Activated CD4-positive, alpha-beta T cell treated with anti-CD3 and anti-CD28 coated beads for 24 hours (primary cell): Measurements from ENCODE around the gene ARRDC3.
"Not testable (repeated sequence)": the region's sequence is repeated elsewhere in the genome, so short reads cannot be mapped to it uniquely, and the experiment has no call there.

Source experiments
- DNase-seq, 2 donors: peaks; one replicate each; pipeline ENCODE4 v3.0.0-alpha.2; 2020; ENCODE audit warnings: low read depth in 2 of 2

ARRDC3 gene

GRCh38 chr5:91383027-91383955 lies at the start of gene ARRDC3:
Gene ARRDC3, minus strand, starts transcription at chr5:91383317. Its CDS starts 225 bp downstream, at chr5:91383092.
- DNase-seq, result peak; percentile 92 to 96

- DNase-seq, result no peak
Measured at GRCh38 chr5:91430949-91431348, 47.8 kb upstream of the ARRDC3 start.

- no peak for DNase-seq
Measured at GRCh38 chr5:91424638-91425436, 41.7 kb upstream of the ARRDC3 start.

- DNase-seq, result no peak
Measured at GRCh38 chr5:91423871-91424270, 40.8 kb upstream of the ARRDC3 start.

GRCh38 chr5:91420879-91421278 lies 37.8 kb upstream of the ARRDC3 start:
- DNase-seq, result no peak

GRCh38 chr5:91419571-91420537 lies 36.7 kb upstream of the ARRDC3 start:
- DNase-seq, result peak; percentile 61

GRCh38 chr5:91419136-91419535 lies 36.0 kb upstream of the ARRDC3 start:
- DNase-seq, result no peak

- no peak for DNase-seq
Measured at GRCh38 chr5:91418158-91418557, 35.0 kb upstream of the ARRDC3 start.

- DNase-seq, result no peak
Measured at GRCh38 chr5:91417219-91417618, 34.1 kb upstream of the ARRDC3 start.

GRCh38 chr5:91416491-91416890 lies 33.4 kb upstream of the ARRDC3 start:
- no peak for DNase-seq

GRCh38 chr5:91409304-91409703 lies 26.2 kb upstream of the ARRDC3 start:
- DNase-seq, result no peak

- no peak for DNase-seq
Measured at GRCh38 chr5:91408710-91409109, 25.6 kb upstream of the ARRDC3 start.

GRCh38 chr5:91407204-91407603 lies 24.1 kb upstream of the ARRDC3 start:
- DNase-seq, result no peak

GRCh38 chr5:91403438-91403837 lies 20.3 kb upstream of the ARRDC3 start:
- no peak for DNase-seq

- DNase-seq, result no peak
Measured at GRCh38 chr5:91401175-91401574, 18.1 kb upstream of the ARRDC3 start.

- DNase-seq, result no peak
Measured at GRCh38 chr5:91397791-91398190, 14.7 kb upstream of the ARRDC3 start.

GRCh38 chr5:91390268-91390667 lies 7.2 kb upstream of the ARRDC3 start:
- no peak for DNase-seq

GRCh38 chr5:91389555-91389954 lies 6.4 kb upstream of the ARRDC3 start:
- not testable (repeated sequence) for DNase-seq

GRCh38 chr5:91388362-91388761 lies 5.2 kb upstream of the ARRDC3 start:
- DNase-seq, result no peak

- no peak for DNase-seq
Measured at GRCh38 chr5:91386120-91386519, 3.0 kb upstream of the ARRDC3 start.

GRCh38 chr5:91385596-91385995 lies 2.5 kb upstream of the ARRDC3 start:
- DNase-seq, result not testable (repeated sequence)
